Measurements from ENCODE around the gene CRYZ.

Gene CRYZ

GRCh38 chr1:74729741-74730478 is 2.9 kb downstream of the CRYZ start:
- DNase-seq (ENCODE audit: low spot score) = no peak

GRCh38 chr1:74728736-74729135 is 4.1 kb downstream of the CRYZ start:
- no peak for DNase-seq (ENCODE audit: low spot score)

DNA sequence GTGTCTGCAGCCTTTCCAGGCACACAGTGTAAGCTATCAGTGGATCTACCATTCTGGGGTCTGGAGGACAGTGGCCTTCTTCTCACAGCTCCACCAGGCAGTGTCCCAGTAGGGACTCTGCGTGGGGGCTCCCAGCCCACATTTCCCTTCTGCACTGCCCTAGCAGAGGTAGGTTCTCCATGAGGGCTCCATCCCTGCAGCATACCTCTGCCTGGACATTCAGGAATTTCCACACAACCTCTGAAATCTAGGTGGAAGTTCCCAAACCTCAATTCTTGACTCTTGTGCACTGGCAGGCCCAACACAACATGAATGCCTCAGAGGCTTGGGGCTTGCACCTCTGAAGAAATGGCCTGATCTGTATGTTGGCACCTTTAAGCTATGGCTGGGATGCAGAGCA is 6.8 kb downstream of the CRYZ start:
- no peak for DNase-seq (ENCODE audit: low spot score)

- no peak for DNase-seq (ENCODE audit: low spot score)
Observed at GRCh38 chr1:74717626-74718025, 15.2 kb downstream of the CRYZ start.

DNA sequence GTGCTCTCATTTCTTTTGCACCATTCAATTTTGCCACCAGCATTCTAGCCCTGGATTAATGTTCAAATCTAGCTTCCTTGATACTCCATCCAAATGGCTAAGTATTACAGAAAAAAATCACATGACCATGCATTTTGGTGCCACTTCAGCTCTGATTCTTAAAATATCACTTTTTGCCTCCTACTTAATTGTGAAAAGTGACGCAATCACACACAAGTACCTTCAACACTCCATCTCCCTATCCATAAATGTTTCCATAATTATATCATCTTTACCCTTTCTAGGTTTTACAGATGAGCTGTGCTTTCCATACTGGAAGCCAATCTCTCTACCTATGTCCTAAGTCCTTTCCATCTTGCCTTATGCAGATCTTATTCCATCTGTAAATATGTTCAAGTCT is 16.0 kb downstream of the CRYZ start:
- DNase-seq (ENCODE audit: low spot score) = no peak

GRCh38 chr1:74715806-74716205 is 17.0 kb downstream of the CRYZ start:
- DNase-seq (ENCODE audit: low spot score) = no peak

DNA sequence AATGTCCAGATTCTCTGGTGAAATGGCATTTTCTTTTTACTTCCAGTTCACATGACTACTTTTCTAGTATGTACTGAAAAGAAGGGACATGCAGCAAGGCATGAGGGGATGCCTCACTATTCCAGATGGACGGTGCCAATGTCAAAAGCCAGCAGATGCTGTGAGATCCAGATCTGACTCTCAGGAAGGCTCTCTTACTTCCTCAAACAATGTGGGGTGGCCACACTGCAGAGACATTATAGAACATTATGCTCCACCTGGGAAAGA is 17.7 kb downstream of the CRYZ start:
- no peak for DNase-seq (ENCODE audit: low spot score)

- DNase-seq (ENCODE audit: low spot score) = no peak
Observed at GRCh38 chr1:74714429-74715235, 18.2 kb downstream of the CRYZ start.

DNA sequence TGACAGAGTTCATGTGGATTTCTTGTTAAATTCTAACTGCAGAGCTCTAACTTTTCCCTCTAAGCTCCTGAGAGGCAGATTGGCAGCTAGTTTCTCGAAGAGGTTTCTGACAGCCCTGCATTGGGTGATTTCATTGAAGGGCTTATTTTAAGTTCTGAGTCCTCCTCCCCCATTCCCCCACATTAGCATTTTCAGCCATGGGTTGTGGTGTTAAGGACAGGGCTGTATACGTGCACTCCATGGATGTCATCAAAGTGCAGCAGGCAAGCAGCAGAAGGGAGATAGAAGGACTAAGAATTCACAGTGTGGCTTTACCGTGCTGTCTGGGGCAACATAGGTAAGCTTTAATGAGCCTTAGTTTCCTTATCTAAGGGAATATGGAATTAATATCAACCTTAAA is 19.0 kb downstream of the CRYZ start:
- DNase-seq (ENCODE audit: low spot score) = no peak

DNA sequence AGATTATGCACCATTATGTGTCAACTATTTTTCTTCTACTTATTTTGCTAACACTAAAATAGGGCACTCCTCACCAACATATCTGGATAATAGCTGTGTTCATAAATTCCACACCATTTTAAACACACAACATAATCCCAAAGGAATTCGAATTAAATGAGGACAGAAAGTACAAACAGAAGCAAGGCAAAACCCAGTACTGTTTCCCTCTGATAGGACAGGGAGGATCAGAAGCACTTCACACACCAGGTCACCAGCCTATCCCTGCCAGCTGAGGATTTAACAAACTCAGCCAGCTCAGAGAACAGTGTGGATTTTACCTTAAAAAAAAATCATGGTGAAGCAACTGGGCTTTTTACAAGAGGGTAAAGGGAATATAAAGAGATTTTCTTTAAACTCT is 20.0 kb downstream of the CRYZ start:
- no peak for DNase-seq (ENCODE audit: low spot score)

DNA sequence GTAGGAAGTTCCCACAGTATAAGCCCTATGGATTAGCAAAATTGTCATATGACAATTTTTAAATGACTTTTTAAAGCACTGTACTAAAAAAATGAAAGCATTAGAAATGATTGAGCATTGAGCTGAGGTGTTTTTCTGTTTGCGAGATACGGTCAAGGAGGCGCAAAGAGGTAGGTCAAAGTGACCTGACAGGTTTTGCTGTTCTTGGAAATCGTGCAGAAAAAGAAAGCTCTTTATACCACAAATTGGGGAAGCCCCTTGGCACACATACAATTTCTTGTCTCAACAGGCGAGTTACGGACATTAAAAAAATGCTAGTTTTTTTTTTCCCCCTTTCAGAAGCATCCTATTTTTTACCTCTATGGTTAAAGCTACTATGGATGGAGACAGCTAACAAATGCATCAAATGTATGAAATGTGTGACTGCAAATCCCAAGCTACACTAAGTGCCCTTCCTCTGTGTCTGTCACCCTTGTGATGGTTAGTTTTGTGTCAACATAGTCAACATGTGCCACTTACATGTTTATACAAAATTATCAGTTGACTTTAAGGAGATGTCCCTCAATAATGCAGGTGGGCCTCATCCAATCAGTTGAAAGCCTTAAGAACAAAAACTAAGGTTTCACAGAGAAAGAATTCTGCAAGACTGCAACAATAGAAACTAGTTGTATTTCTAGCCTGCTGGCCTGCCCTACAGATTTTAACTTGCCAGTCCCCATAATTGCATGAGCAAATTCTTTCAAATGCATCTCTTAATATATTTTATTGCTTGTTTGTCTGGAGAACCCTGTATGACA is 29.3 kb downstream of the CRYZ start:
- no peak for DNase-seq (ENCODE audit: low spot score)

GRCh38 chr1:74699331-74699730 is 33.5 kb downstream of the CRYZ start:
- no peak for DNase-seq (ENCODE audit: low spot score)

GRCh38 chr1:74697832-74698231 is 35.0 kb downstream of the CRYZ start:
- no peak for DNase-seq (ENCODE audit: low spot score)

GRCh38 chr1:74693473-74693872 is 39.4 kb downstream of the CRYZ start:
- DNase-seq (ENCODE audit: low spot score) = no peak

GRCh38 chr1:74690909-74691308 is 41.9 kb downstream of the CRYZ start:
- no peak for DNase-seq (ENCODE audit: low spot score)

DNA sequence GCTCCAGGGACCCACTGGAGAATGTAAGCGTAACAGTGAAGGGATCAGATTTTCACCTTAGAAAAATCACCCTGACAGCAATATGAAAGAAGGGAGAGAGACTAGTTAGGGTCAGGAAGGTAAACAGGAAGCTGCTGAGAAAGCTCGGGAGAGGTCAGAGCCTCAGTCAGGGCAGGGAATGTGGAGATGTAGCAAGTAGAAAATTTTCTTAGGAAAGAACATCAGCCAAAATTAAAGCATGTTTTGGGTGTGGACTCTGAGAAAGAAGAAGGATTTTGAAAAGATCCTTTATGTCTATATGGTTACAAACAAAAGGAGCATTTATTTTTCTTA is 42.5 kb downstream of the CRYZ start:
- no peak for DNase-seq (ENCODE audit: low spot score)

DNA sequence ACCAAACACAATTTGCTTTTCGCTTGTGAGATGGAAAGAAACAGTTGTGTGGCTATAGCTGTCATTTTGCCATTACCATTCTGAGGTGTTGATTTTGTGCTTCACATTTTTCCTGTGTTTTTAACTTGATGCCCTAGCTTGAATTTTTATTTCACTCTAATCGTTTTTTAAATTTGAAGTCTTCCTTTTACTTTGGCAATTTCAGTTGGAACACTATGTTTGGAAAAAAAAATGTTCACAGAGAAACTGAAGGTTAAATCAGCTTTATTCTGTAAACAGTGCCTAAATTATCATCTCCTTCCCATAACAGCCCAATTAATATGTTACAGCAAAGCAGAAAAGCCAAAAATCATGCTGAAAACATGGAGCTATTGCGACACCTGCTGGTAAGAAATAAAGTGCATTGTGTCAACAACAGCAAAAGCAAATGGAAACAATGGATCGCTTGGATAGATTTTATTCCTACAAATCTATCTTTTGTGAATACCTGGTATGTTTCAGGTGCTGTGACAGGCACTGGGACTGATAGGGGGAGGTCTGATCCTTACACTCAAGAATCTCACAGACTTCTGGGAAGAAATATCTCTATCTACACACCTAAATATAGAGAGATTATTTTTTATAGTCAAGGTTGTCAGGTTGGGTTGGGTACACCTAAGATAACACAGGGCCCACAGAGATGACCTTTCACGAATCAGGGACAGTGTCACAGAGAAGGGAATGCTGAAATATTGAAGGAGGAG is 43.1 kb downstream of the CRYZ start:
- no peak for DNase-seq (ENCODE audit: low spot score)

DNA sequence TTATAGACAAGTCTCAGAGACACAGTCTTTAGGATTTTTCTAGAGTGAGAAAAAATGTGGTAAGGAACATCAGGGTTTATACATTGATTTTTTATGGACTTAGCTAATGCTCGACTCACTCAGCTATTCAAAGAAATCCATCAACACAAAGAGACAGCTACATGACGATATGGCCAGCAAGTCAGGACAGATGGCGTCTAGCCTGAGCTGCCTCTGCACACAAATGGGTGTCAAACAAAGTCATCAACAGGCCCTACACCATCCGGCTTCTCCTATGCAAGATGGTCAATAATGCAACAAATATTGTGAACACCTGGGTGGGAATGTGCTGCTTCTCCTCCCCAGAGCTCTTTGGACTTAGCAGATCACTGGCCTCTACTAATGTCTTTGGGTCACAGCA is 45.9 kb downstream of the CRYZ start:
- no peak for DNase-seq (ENCODE audit: low spot score)

DNA sequence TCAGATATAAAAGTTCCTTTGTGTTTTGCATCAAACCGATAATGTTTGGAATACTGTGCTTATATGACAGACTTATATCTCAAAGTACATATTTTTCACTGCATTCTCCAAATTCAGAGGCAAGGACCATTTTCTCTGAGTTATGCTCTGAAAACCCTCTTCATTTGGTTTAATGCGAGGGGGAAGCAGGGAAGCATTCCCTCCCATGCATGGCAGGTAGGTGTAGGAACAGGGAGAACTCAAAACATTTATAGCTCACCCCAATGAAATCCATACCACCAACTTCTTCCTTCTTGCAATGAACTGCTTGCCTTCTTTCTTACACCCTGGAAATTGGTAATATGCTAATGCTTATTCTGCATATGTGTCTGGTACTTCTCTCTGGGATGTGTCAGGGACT is 48.5 kb downstream of the CRYZ start:
- DNase-seq (ENCODE audit: low spot score) = no peak

- DNase-seq (ENCODE audit: low spot score) = no peak
Observed at GRCh38 chr1:74683656-74684055, 49.2 kb downstream of the CRYZ start.

- DNase-seq (ENCODE audit: low spot score) = no peak
Observed at GRCh38 chr1:74681851-74682250, 51.0 kb downstream of the CRYZ start.

GRCh38 chr1:74681449-74681848 is 51.4 kb downstream of the CRYZ start:
- no peak for DNase-seq (ENCODE audit: low spot score)

DNA sequence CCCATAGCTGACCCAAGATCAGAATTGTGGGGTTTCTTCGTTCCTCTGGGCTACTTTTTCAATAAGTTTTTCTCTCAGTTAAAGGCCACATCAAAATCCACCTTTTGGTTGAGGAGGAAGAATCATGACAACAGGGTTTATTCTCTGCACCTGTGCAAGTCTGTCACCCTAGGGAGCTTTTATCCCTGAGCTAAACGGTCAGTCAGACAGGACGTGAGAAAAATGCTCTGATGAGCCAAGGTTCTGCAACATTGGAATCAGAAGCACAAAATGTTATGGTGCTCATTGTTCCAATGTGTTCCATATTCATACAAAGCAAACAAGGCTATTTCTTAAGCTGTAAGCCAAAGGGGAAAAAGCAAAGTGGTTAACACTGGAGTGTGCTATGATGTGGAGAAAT is 51.8 kb downstream of the CRYZ start:
- DNase-seq (ENCODE audit: low spot score) = no peak
